ENCODE results near the gene OSBPL6. TPM values are rescaled to one million over a fixed set of nuclear protein-coding genes. Genes with fewer than 3 reads are reported as not detected.

The OSBPL6 gene
- total and polyA plus RNA-seq, 2 donors from 2014 or later = 0.91 to 1.4 TPM

GRCh38 chr2:178246696-178247095 is 52.4 kb downstream of the OSBPL6 start:
- TF ChIP-seq CTCF (IDR thresholded peaks at IDR 0.05; ENCODE audit: borderline replicate concordance, extremely low read depth, insufficient read depth) = no peak
- Histone ChIP-seq H3K9ac (ENCODE audit: low read length in 3 of 3) (no peak overlapping the region), H3K4me1 (ENCODE audit: control insufficient read depth in 2 of 3, insufficient read depth in 2 of 3, low read depth in 1 of 3, low read length in 3 of 3) (no peaks in the 10 kb centered on the region), H3K27ac (ENCODE audit: low read depth in 2 of 2, low read length in 2 of 2) (no peak overlapping the region), H3K36me3 (ENCODE audit: control insufficient read depth in 2 of 3, insufficient read depth in 3 of 3, low read length in 3 of 3) (no peaks in the 10 kb centered on the region), H3K27me3 (ENCODE audit: control insufficient read depth, insufficient read depth, low read length) (no peaks in the 10 kb centered on the region), H3K9me3 (ENCODE audit: control insufficient read depth in 2 of 3, insufficient read depth in 1 of 3, low read length in 3 of 3) (no peaks in the 10 kb centered on the region), H3K4me3 (ENCODE audit: low read length in 3 of 3) (no peak overlapping the region)
- no peak for FAIRE-seq
- no peak for DNase-seq
- intact Hi-C loops (cut with DNase I) = no loop called here

GRCh38 chr2:178247250-178247649 is 52.9 kb downstream of the OSBPL6 start:
- Histone ChIP-seq H3K9ac (ENCODE audit: low read length in 3 of 3) (no peak overlapping the region), H3K4me1 (ENCODE audit: control insufficient read depth in 2 of 3, insufficient read depth in 2 of 3, low read depth in 1 of 3, low read length in 3 of 3) (no peaks in the 10 kb centered on the region)
- DNase-seq = no peak

GRCh38 chr2:178250429-178250828 is 56.1 kb downstream of the OSBPL6 start:
- Histone ChIP-seq H3K4me3 (ENCODE audit: low read length in 3 of 3) (no peak overlapping the region), H3K9me3 (ENCODE audit: control insufficient read depth in 2 of 3, insufficient read depth in 1 of 3, low read length in 3 of 3) (no peaks in the 10 kb centered on the region), H3K9ac (ENCODE audit: low read length in 3 of 3) (no peak overlapping the region), H3K27me3 (ENCODE audit: control insufficient read depth, insufficient read depth, low read length) (no peaks in the 10 kb centered on the region), H3K4me1 (ENCODE audit: control insufficient read depth in 2 of 3, insufficient read depth in 2 of 3, low read depth in 1 of 3, low read length in 3 of 3) (no peaks in the 10 kb centered on the region), H3K36me3 (ENCODE audit: control insufficient read depth in 2 of 3, insufficient read depth in 3 of 3, low read length in 3 of 3) (no peaks in the 10 kb centered on the region), H3K27ac (ENCODE audit: low read depth in 2 of 2, low read length in 2 of 2) (no peak overlapping the region)
- DNase-seq (no peak), FAIRE-seq (no peak)
- intact Hi-C loops (cut with DNase I) = no loop called here
- no peak for TF ChIP-seq CTCF (IDR thresholded peaks at IDR 0.05; ENCODE audit: borderline replicate concordance, extremely low read depth, insufficient read depth)

More at GRCh38 chr2:178247250-178247649, 52.9 kb downstream of the OSBPL6 start:
- no peak overlapping the region for H3K4me3 ChIP-seq (ENCODE audit: low read length in 3 of 3)
- FAIRE-seq = no peak
- no peak overlapping the region for H3K27ac ChIP-seq (ENCODE audit: low read depth in 2 of 2, low read length in 2 of 2)
- no peaks in the 10 kb centered on the region for H3K36me3 ChIP-seq (ENCODE audit: control insufficient read depth in 2 of 3, insufficient read depth in 3 of 3, low read length in 3 of 3)
- no peak for TF ChIP-seq CTCF (IDR thresholded peaks at IDR 0.05; ENCODE audit: borderline replicate concordance, extremely low read depth, insufficient read depth)
- no peaks in the 10 kb centered on the region for H3K9me3 ChIP-seq (ENCODE audit: control insufficient read depth in 2 of 3, insufficient read depth in 1 of 3, low read length in 3 of 3)
- H3K27me3 ChIP-seq (ENCODE audit: control insufficient read depth, insufficient read depth, low read length) = no peaks in the 10 kb centered on the region
- intact Hi-C loops (cut with DNase I) = no loop called here

Data from kidney (tissue), 14 donors.